T-helper 1 cell (primary cell): ENCODE results near the gene CUL9.
A peak's percentile ranks its signal among the peaks of the same experiment; 100 is the strongest.

ENCODE experiments used
- DNase-seq, 5 donors: peaks; one replicate each; pipeline ENCODE4 v3.0.0-alpha.2; 2012 to 2020

The CUL9 gene

DNA sequence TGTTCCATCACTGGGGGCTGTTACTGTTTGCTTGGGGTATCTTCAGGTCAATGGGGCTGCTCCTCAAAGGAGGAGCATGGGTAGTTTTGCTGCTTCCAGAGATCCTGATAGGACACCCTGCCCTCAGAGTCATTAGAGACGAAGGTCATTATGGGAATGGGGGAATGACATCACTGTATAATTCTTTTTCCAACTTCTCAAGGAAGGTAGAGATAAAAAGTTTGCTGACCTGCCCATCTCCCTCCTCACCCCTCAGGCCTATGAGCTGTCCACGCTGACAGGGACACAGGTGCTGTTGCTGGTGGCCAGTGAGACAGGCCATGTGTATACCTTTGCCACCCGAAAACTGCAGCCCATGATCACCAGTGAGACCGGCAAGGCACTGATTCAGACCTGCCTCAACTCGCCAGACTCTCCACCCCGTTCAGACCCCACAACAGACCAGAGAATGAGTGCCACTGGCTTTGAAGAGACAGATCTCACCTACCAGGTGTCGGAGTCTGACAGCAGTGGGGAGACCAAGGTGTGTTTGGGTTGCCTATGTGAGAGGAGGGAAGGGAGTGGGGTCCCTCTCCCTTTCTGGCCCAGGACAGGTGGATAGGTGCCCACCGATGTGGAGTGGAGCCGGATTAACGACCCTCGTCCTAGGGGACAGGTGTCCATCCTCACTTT lies 8.3 kb upstream of the CUL9 start:
- DNase-seq, result no peak

DNA sequence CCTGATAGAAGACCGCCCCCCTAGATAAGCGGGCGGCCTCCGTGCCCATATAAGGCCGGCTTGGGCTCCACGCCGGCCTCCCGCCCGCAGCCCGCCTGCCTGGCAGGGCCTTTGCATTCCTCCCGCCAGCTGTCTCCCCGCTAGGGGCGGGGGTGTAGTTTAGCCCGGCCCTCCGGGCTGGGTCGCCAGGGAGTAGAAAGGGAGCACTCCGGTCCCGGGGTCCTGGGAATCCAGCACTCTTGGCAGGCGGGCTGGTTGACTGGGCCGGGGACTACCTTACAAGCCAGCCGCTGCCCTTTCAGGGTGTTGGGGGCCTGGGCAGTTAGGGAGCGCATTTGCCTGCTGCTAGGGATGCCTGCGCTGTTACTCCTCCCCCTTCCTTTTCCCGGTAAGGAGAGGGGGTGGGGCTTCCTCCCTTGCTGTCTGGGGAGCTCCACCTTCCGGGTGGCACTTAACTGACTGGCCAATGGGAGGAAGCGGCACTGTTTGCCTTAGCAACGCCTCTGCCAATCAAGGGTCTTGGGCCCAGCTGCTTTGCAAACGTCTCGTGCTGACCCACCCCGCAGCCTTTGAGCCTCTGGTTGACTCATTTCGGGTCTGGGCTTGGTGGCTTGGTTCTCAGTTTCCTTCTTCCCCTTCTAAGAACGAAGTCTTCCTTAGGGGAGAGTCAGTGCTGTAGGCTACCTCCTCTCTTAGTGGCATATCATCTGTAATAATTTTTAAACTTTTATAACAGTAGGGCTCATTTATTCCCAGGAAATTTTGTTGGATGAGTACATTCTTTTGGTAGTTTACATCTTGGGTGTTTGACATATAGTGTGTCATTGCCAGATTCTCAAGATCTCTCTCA lies 7.5 kb upstream of the CUL9 start:
- DNase-seq, result peak; percentile 87 to 99 (median 91)

DNA sequence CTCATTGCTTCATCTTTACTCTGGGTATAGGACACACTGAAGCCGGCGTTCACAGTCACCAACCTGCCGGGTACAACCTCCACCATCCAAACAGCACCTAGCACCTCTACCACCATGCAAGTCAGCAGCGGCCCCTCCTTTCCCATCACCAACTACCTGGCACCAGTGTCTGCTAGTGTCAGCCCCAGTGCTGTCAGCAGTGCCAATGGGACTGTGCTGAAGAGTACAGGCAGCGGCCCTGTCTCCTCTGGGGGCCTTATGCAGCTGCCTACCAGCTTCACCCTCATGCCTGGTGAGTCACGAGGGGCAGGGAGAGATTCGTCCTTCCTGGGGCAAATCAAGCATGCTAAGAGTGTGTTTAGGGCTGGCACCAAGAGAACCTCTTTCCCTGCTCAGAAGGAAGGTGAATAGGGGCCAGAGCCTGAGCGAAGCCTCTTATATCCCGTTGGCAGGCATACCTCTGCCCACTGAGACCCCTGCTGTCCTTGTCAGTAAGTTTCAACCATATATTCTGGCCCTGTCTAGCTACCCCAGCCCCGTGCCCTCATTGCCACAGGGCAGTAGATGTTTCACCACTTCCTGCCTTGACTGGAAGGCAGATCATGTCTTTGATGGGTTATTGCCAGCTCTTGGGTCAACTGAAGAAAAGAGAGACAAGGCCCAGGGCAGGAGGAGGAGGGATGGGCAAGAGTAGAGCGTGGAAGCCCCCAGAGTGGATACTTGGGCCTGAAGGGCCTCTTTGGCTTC lies 6.1 kb upstream of the CUL9 start:
- peak in 1 of 5 donors; percentile 46 for DNase-seq

DNA sequence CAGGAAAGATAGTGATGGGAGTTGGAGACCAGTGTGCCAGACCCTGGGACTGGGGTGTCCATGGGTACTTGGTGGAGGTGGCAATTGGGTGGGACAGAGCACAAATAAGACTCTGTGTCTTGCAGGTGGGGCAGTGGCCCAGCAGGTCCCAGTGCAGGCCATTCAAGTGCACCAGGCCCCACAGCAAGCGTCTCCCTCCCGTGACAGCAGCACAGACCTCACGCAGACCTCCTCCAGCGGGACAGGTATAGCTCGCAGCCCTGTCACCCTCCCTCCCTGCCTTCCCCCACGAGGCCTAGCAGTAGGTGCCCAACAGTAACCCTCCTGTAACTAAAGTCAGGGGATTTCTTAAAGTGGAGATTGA lies 5.6 kb upstream of the CUL9 start:
- DNase-seq, result no peak

DNA sequence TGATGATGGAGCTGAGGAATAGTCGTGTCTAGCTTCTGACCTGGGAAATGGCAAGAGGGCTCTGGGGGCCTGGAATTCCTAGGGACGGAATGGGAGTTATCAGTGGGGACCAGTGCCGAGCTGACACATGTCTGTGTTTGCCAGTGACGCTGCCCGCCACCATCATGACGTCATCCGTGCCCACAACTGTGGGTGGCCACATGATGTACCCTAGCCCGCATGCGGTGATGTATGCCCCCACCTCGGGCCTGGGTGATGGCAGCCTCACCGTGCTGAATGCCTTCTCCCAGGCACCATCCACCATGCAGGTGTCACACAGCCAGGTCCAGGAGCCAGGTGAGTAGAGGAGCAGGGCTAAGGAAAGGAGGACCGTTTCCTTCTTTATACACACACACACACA lies 3.8 kb upstream of the CUL9 start:
- DNase-seq, result no peak

DNA sequence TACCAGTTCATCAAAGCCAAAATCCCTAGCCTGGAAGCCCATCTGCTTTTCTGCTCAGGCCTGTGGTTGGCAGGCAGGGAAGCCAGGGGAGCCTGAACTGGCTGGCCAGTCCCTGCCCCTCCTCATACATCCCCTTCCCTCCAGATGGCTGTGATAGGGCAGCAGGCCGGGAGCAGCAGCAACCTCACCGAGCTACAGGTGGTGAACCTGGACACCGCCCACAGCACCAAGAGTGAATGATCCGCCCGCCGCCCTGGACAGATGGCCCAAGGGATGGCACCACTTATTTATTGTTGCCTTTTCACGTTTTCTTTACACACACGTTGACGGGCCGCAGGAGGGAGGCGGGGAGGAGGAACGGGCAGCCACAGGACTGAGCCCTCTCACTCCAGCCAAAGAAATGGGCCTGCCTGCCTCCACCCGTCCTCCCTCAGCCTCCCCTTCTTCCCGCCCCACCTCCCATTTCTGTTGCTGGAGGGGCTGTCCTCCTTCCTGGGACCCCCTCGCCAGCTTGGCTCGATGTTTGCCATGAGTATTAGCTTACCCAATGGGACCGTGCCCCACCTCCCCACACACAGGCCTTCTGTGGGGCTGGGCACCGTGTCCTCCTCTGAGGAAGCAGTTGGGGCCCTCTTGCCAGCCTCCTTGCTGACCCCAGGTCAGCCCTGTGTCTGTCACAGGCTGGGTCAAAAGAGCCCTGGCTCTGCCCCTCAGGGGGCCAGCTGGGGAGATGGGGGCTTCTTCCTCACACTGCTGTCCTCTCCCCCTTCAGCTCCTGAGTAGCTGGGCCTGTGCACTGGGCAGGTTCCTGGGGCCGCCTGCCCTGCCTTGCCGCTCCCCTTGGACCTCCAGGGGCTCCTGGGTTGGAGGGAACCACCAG lies 2.8 kb upstream of the CUL9 start:
- DNase-seq, result no peak

DNA sequence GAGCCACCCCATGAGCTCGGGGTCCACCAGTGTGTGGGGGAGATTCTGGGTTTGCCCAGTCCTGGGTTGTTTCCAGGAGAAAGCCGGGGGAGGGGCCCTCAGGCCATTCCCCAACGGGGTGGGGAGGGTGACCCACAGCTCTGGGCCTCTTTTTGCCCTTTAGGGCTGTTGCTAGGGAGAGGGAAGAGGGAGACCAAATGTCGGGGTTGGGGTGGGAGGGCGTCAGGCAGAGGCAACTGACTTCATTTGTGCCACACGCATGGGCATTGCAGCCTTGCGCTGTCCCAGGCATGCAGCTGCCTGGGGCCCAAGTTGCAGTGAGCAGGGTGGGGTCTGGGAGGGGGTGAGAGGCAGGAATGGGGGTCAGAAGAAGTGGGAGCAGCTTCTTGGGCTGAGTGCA lies 1.9 kb upstream of the CUL9 start:
- no peak for DNase-seq

DNA sequence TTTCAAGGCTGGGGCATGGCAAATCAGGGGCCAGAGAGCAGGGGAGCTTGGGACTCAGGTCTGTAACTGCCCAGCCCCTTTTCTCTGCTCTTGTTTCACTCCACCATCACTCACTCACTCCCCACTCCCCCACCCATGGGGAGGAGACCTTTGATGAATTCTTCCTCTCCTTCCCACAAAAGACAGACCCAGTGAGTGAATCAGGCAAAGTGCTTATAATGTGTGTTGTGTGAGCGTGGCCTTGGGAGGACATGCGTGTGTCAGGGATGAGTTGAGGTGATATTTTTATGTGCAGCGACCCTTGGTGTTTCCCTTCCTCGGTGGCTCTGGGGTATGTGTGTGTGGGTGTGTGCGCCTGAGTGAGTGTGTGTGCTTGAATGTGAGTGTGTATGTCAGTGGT lies 1.0 kb upstream of the CUL9 start:
- no peak for DNase-seq

DNA sequence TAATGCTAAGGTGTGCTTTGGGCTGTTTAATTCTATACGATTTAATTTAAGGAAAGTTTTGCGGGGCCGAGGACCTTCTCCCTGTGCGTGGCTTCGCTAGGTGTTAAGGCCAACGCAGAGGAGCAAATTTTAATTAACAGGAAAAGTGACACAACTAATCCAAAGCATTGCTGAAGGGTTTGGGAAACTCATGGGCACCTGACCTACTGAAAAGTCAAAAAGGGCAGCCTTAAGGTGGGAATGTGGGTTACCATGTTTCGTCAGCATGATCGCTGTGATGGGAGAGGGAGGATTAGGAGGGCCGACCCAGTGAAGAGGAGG lies 415 bp upstream of the CUL9 start:
- no peak for DNase-seq

DNA sequence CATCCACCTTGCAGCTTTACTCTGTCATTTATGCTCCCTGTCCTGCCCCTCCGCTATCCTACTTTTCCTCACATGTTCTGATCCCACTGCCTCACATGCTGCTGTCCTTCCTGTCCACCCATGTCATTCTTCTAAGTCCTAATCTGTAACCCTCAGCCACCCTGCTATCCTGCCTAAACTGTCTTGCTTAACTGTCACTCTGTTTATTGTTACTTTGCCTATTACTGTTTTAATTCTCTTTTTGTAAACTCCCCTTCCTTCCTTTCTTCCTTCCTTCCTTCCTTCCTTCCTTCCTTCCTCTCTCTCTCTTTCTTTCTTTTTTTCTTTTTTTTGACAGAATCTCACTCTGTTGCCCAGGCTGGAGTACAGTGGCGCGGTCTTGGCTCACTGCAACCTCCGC lies 1.4 kb downstream of the CUL9 start:
- no peak for DNase-seq

DNA sequence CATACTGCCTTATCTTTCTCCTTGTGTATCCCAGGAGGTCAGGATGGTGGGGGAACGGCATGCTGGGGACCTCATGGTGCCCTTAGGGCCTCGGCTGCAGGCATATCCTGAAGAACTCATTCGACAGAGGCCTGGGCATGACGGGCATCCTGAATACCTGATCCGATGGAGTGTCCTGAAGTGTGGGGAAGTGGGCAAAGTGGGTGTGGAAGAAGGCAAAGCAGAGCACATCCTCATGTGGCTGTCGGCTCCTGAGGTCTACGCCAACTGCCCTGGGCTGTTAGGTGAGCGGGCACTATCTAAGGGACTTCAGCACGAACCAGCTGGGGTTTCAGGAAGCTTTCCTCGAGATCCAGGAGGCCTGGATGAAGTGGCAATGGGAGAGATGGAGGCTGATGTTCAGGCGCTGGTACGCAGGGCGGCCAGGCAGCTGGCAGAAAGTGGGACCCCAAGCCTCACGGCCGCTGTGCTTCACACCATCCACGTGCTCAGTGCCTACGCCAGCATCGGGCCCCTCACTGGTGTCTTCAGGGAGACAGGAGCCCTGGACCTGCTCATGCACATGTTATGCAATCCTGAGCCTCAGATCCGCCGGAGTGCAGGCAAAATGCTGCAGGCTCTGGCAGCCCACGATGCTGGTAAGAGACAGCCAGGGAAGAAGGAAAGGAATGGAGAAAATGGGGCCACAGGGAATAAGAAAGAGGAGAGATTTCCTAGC lies 2.4 kb downstream of the CUL9 start:
- DNase-seq, result no peak

DNA sequence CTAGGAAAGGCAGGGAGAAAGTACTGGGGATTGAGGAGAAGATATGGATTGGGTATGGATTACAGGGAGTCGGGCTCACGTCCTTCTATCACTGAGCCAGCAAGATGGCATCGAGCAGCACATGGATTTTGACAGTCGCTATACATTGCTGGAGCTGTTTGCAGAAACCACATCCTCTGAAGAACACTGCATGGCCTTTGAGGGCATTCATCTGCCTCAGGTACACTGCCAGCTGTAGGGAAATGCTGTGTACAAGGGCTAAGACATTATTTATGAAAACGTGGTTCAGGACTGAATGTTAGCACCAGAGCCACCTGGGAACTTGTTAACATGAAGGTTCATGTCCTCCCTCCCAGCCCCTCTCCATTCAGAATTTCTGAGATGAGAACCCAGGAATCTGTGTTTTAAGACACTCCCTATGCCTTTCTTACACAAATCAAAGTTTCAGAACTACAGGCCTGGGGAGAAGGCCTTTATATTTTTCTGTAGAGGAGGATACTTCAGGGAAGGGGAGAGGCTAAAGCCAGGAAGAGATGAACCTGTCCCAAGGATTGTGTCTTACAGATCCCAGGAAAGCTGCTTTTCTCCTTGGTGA lies 3.5 kb downstream of the CUL9 start:
- DNase-seq, result peak in 1 of 5 donors; percentile 52

DNA sequence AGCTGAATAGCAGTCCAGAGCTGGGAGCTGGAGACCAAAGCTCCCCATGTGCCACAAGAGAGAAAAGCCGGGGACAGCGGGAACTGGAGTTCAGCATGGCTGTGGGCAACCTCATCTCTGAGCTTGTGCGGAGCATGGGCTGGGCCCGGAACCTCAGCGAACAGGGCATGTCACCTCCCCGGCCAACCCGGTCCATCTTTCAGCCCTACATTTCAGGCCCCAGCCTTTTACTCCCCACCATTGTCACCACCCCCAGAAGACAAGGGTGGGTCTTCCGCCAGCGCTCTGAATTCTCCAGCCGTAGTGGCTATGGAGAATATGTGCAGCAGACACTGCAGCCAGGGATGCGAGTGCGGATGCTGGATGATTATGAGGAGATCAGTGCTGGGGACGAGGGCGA lies 4.0 kb downstream of the CUL9 start:
- no peak for DNase-seq

DNA sequence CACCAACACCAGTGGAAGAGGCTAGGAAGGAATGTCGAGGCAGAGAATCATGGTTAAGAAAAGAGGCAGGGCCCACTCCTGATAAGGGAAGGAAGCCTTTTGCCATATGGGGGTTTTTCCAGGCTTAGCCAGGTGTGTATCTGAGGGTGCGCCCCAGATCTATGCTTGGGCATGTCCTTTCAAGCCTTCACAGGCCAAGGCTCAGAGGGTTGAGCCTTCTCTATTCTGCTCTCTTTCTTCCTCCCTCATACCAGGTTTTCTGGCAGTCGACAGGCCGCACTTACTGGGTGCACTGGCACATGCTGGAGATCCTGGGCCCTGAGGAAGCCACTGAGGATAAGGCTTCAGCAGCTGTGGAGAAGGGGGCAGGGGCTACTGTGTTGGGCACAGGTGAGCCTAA lies 4.7 kb downstream of the CUL9 start:
- DNase-seq, result no peak

DNA sequence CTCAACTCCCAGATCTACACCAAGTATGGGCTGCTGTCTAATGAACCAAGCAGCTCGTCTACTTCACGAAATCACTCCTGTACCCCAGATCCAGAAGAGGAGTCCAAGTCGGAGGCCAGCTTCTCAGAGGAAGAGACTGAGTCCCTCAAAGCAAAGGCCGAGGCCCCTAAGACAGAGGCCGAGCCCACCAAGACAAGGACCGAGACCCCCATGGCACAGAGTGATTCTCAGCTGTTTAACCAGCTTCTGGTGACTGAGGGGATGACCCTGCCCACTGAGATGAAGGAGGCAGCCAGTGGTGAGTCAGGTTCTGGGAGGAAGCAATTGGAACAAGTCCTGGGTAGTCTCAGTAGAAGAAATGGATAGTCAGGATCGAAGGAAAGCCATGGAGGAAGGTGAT lies 5.8 kb downstream of the CUL9 start:
- DNase-seq, result no peak

DNA sequence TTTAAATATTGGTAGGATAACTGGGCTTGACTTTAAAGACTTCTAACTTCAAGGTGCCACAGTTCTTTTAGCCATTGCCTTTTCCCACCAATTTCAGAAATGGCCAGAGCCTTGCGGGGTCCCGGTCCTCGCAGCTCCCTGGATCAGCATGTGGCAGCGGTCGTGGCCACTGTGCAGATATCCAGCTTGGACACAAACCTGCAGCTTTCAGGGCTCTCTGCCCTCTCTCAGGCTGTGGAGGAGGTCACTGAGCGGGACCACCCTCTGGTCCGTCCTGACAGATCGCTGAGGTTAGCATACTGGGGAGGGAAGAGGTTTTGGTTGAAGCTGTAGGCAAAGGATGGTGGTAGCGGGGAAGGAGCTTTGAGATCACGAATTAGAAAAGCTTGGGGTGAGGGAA lies 6.4 kb downstream of the CUL9 start:
- DNase-seq, result no peak

DNA sequence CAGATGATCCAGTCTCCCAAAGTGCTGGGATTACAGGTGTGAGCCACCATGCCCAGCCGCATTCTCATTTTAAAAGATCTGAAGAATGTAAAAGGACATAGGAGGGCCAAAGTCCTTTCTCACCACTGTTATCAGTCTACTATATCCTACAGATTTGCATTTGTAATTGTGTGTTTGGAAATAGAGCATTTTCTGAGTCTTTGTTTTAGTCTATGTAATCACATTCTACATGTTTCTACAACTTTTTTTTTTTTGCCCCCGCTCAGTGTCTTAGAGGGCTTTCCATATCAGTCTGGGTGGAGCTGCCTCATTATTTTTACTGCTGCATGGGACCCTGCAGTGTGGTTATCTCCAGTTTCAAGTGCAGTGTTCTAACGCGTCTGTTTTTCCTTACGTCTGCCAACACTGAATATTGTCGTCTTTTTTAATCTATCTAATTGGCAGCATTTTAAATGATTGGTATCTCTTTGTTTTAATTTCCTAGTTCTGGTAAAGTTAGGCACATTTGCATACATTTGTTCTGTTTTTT lies 7.8 kb downstream of the CUL9 start:
- no peak for DNase-seq

DNA sequence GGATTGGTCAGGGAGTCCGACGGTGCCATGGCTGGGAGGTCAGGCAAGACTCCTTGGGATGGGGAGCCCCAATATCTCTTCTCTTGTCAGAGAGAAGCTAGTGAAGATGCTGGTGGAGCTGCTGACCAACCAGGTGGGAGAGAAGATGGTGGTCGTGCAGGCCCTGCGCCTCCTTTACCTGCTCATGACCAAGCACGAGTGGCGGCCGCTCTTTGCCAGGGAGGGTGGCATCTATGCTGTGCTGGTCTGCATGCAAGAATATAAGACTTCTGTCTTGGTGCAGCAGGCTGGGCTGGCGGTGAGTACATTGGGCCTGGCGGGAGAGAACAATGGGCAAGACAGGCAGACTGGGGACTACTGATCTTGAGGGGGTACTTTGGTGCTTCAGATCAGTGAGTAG lies 10.9 kb downstream of the CUL9 start:
- no peak for DNase-seq

DNA sequence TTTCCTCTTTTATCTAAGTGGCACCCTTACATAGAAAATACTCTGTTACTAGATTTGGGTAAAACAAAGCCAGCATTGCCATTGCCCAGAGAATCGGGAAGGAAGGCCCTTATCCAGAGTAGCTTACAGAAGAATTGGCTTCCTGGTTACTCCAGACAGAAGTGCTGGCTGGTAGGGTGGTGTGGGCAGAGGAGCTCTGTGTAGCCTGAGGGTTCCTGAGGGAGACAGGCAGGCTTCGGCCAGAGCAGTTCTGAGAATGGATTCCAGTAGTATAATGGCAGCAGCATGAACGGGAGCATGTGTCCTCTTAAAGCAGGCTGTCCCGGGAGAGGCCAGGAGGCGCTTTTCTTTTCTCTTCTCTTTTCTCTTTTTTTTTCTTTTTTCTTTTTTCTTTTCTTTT lies 11.9 kb downstream of the CUL9 start:
- DNase-seq, result no peak

DNA sequence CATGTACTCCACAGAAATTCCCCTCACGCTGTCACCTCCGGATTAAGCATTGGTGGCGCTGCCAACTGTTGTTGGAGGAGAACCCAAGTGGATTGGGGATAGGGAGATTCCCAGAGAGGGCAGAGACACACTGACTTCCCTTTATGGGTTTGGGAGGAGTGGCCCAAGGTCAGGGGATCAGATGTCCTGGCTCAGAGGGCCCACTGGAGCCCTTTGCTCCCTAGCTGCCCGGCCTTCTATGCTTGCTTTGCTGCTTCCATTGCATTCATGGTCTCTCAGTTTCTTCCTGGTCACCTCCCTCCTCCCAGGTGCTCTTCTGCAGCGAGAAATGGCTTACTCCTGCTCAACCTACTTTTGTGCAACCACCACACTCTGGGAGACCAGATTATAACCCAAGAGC lies 14.3 kb downstream of the CUL9 start:
- no peak for DNase-seq

DNA sequence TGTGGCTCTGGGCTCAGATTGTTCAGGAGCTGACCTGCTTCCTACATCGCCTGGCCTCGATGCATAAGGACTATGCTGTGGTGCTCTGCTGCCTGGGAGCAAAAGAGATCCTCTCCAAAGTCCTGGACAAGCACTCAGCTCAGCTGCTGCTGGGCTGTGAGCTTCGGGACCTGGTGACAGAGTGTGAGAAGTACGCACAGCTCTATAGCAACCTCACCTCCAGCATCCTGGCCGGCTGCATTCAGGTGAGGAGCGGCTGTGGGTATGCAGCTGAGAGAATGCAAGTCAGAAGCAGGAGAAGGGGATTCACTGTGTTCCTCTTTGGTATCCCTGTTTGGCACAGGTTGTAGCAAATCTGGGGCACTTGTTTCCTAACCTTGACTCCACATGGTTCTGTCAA lies 17.9 kb downstream of the CUL9 start:
- no peak for DNase-seq

DNA sequence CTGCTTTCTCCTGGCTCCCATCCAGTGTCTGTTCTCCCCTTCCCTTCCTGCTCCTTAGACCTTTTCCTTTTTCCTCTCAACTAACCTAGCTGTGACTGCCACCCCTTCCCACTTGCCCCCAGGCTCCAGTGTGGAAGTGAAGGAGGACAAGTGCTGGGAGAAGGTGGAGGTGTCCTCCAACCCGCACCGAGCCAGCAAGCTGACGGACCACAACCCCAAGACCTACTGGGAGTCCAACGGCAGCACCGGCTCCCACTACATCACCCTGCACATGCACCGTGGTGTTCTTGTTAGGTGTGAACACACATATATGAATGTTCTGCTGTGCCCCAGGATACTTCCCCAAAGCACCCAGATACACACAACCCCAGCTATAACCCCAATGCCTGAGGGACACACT lies 18.5 kb downstream of the CUL9 start:
- no peak for DNase-seq
